MCF 10A (cell line): ENCODE data around the gene GNGT1. TPM values are rescaled to one million over a fixed set of nuclear protein-coding genes. Genes with fewer than 3 reads are reported as not detected.
A peak's percentile ranks its signal among the peaks of the same experiment; 100 is the strongest.

ENCODE experiments used
- BruUV-seq: library from RNA; stranded (reverse); fragments of 400-500 nt; replicated peaks from 2 replicates; lab custom pipeline; 2021; lab: Mats Ljungman, UMichigan
- CTCF ChIA-PET: fragments of 300-600 bp; sonication (Branson Sonifier 250); formaldehyde crosslinking; extraction: SDS; loops from one replicate; lab custom pipeline; 2021; ENCODE audit warnings: antibody characterized with exemption, inconsistent platforms; lab: Yijun Ruan, JAX
- POLR2A ChIA-PET: fragments of 300-600, 350-650 bp; sonication (Branson Sonifier 250); formaldehyde crosslinking; extraction: SDS; loops from one replicate; lab custom pipeline; 2020; ENCODE audit warnings: antibody characterized with exemption, inconsistent platforms; lab: Yijun Ruan, JAX
- DNase-seq: peaks from one replicate; pipeline ENCODE4 v3.0.0-alpha.2; 2018; ENCODE audit not compliant: unreplicated experiment
- H3K27ac Mint-ChIP-seq: one replicate; pipeline ENCODE4 v1.8.0; 2022; ENCODE audit warnings: mild to moderate bottlenecking, low read depth, mixed read lengths; ENCODE audit not compliant: unreplicated experiment
- H3K27me3 Mint-ChIP-seq: one replicate; pipeline ENCODE4 v1.8.0; 2022; ENCODE audit warnings: mixed read lengths; ENCODE audit not compliant: insufficient read depth, unreplicated experiment
- H3K36me3 Mint-ChIP-seq: one replicate; pipeline ENCODE4 v1.8.0; 2022; ENCODE audit warnings: mild to moderate bottlenecking, moderate library complexity, mixed read lengths; ENCODE audit not compliant: insufficient read depth, unreplicated experiment
- H3K4me1 Mint-ChIP-seq: one replicate; pipeline ENCODE4 v1.8.0; 2022; ENCODE audit warnings: mixed read lengths; ENCODE audit not compliant: insufficient read depth, unreplicated experiment
- H3K4me3 Mint-ChIP-seq: one replicate; pipeline ENCODE4 v1.8.0; 2022; ENCODE audit warnings: mild to moderate bottlenecking, moderate library complexity, mixed read lengths; ENCODE audit not compliant: unreplicated experiment
- H3K9me3 Mint-ChIP-seq: one replicate; pipeline ENCODE4 v1.8.0; 2022; ENCODE audit warnings: mixed read lengths; ENCODE audit not compliant: unreplicated experiment
- CTCF ChIP-seq: fragments of 200-600 bp; IDR thresholded peaks from one replicate; pipeline ENCODE4 v1.8.0; 2022; ENCODE audit warnings: antibody characterized with exemption, mild to moderate bottlenecking; ENCODE audit not compliant: unreplicated experiment
- intact Hi-C: fragments of 100-400 bp; cut with micrococcal nuclease; formaldehyde crosslinking; loops from 2 replicates; pipeline ENCODE4 v1.14.1; 2022
- total RNA-seq: library from RNA; stranded (reverse); gene quantifications from 2 replicates; pipeline ENCODE4 v1.2.3, GENCODE V29; 2022

GNGT1 gene
- total RNA-seq, 1 experiment from 2014 or later: not detected

- H3K4me3 Mint-ChIP-seq: no peak overlapping the region
- BruUV-seq: no TSS peak
- no peak for TF ChIP-seq CTCF
- intact Hi-C loops: loop anchor here (5.0 to 10.0 kb wide), 2 partner anchors 82 to 206 kb away; partner anchors contain the start of gene BET1
- DNase-seq: no peak
- H3K27me3 Mint-ChIP-seq: no peaks in the 10 kb centered on the region
- H3K9me3 Mint-ChIP-seq: no peaks in the 10 kb centered on the region
- peaks cover 14% of the 10 kb centered on the region for H3K4me1 Mint-ChIP-seq
- POLR2A ChIA-PET: interaction anchor here (0.7 kb wide), 1 partner anchor 200 kb away, joined by 3 read pairs; no protein-coding TSS in a partner anchor
- H3K36me3 Mint-ChIP-seq: no peaks in the 10 kb centered on the region
- H3K27ac Mint-ChIP-seq: no peak overlapping the region
- CTCF ChIA-PET: interaction anchor here (0.7 to 1.5 kb wide), 2 partner anchors 14 to 383 kb away, joined by 3 to 5 read pairs; partner anchors contain the start of gene GNGT1
Measured at GRCh38 chr7:93920496-93921182, 14.3 kb downstream of the GNGT1 start.

- ChIA-PET POLR2A (interaction anchor here (1.4 kb wide), 2 partner anchors 11 kb away, joined by 5 to 7 read pairs; no protein-coding TSS in a partner anchor), CTCF (interaction anchor here (0.6 to 1.5 kb wide), 6 partner anchors 15 to 383 kb away, joined by 3 to 7 read pairs (median 4); partner anchors contain the start of gene GNGT1)
- H3K9me3 Mint-ChIP-seq: no peaks in the 10 kb centered on the region
- no peak overlapping the region for H3K27ac Mint-ChIP-seq
- no peak for DNase-seq
- peaks cover 1% of the 10 kb centered on the region for H3K36me3 Mint-ChIP-seq
- no peaks in the 10 kb centered on the region for H3K27me3 Mint-ChIP-seq
- H3K4me3 Mint-ChIP-seq: peak overlapping the region; percentile 76
- peaks cover 14% of the 10 kb centered on the region for H3K4me1 Mint-ChIP-seq
- intact Hi-C loops: loop anchor here (5.0 to 10.0 kb wide), 2 partner anchors 81 to 206 kb away; partner anchors contain the start of gene BET1
- no TSS peak for BruUV-seq
- TF ChIP-seq CTCF: no peak
Measured at GRCh38 chr7:93921186-93921585, 14.8 kb downstream of the GNGT1 start.

GRCh38 chr7:93921607-93922566 lies 15.5 kb downstream of the GNGT1 start, which contains the start of gene GNG11:
Gene GNG11, plus strand, starts transcription at chr7:93921735. Its CDS starts 403 bp downstream, at chr7:93922138.
- peak within 1 kb of the TSS; percentile 76 for H3K4me3 Mint-ChIP-seq
- no peaks in the 10 kb centered on the region for H3K9me3 Mint-ChIP-seq
- intact Hi-C loops: loop anchor here (5.0 to 10.0 kb wide), 2 partner anchors 80 to 207 kb away; partner anchors contain the start of gene BET1
- DNase-seq: peak; percentile 72
- H3K27me3 Mint-ChIP-seq: no peaks in the 10 kb centered on the region
- ChIA-PET CTCF (interaction anchor here (0.5 to 1.5 kb wide), 12 partner anchors 10 to 1767 kb away, joined by 3 to 7 read pairs (median 3); partner anchors contain the start of gene GNGT1), POLR2A (interaction anchor here (0.6 to 1.4 kb wide), 6 partner anchors 10 to 1686 kb away, joined by 3 to 7 read pairs (median 4); no protein-coding TSS in a partner anchor)
- TF ChIP-seq CTCF: no peak
- peaks cover 8% of the 10 kb centered on the region for H3K4me1 Mint-ChIP-seq
- BruUV-seq: TSS peak; percentile 41
- H3K27ac Mint-ChIP-seq: peak within 1 kb of the TSS; percentile 75
- peaks cover 4% of the 10 kb centered on the region for H3K36me3 Mint-ChIP-seq
